Kasumi-1 (cell line): ENCODE data around the gene LAMB1.
"Not testable (repeated sequence)": the region's sequence is repeated elsewhere in the genome, so short reads cannot be mapped to it uniquely, and the experiment has no call there.

Experiments used
- DNase-seq, 2 experiments: peaks; one replicate each; lab custom pipeline; 2025; lab: John Stamatoyannopoulos, UW

LAMB1 gene

GRCh38 chr7:108002726-108003598, at the start of gene LAMB1:
Gene LAMB1 (minus strand): TSS chr7:108003161. CDS start chr7:108002885, 276 bp downstream.
- DNase-seq, result peak; percentile 67 to 74

GRCh38 chr7:108051454-108051853, 48.5 kb upstream of the LAMB1 start:
- no peak for DNase-seq

GRCh38 chr7:108049962-108050361, 47.0 kb upstream of the LAMB1 start:
- DNase-seq, result no peak

GRCh38 chr7:108048422-108048821, 45.5 kb upstream of the LAMB1 start:
- DNase-seq, result no peak

GRCh38 chr7:108046952-108047506, 44.1 kb upstream of the LAMB1 start:
- no peak for DNase-seq

- DNase-seq, result no peak
These were observed 42.7 kb upstream of the LAMB1 start for GRCh38 chr7:108045669-108046068.

GRCh38 chr7:108045154-108045553, 42.2 kb upstream of the LAMB1 start:
- DNase-seq, result no peak

GRCh38 chr7:108044345-108044744, 41.4 kb upstream of the LAMB1 start:
- DNase-seq, result no peak

- DNase-seq, result no peak
These were observed 36.0 kb upstream of the LAMB1 start for GRCh38 chr7:108038986-108039385.

GRCh38 chr7:108037741-108038140, 34.8 kb upstream of the LAMB1 start:
- DNase-seq, result no peak

- no peak for DNase-seq
These were observed 34.2 kb upstream of the LAMB1 start for GRCh38 chr7:108037140-108037539.

- no peak for DNase-seq
These were observed 31.6 kb upstream of the LAMB1 start for GRCh38 chr7:108034586-108034985.

GRCh38 chr7:108033776-108034497, 31.0 kb upstream of the LAMB1 start:
- no peak for DNase-seq

- not testable (repeated sequence) for DNase-seq
These were observed 30.3 kb upstream of the LAMB1 start for GRCh38 chr7:108033309-108033708.

GRCh38 chr7:108030516-108030915, 27.6 kb upstream of the LAMB1 start:
- DNase-seq, result no peak

GRCh38 chr7:108029034-108029433, 26.1 kb upstream of the LAMB1 start:
- no peak for DNase-seq

- no peak for DNase-seq
These were observed 25.1 kb upstream of the LAMB1 start for GRCh38 chr7:108028111-108028510.

GRCh38 chr7:108027239-108027638, 24.3 kb upstream of the LAMB1 start:
- DNase-seq, result no peak

GRCh38 chr7:108026647-108027046, 23.7 kb upstream of the LAMB1 start:
- no peak for DNase-seq

- DNase-seq, result no peak
These were observed 23.2 kb upstream of the LAMB1 start for GRCh38 chr7:108026116-108026515.

GRCh38 chr7:108024538-108024937, 21.6 kb upstream of the LAMB1 start:
- DNase-seq, result no peak

- no peak for DNase-seq
These were observed 17.6 kb upstream of the LAMB1 start for GRCh38 chr7:108020585-108020984.

- DNase-seq, result no peak
These were observed 15.7 kb upstream of the LAMB1 start for GRCh38 chr7:108018668-108019067.
